Measurements from ENCODE around the gene FAM169A. TPM values are rescaled to one million over a fixed set of nuclear protein-coding genes. Genes with fewer than 3 reads are reported as not detected.

The FAM169A gene
- total and polyA plus RNA-seq, 4 donors, result 0.25 to 2.8 (median 1.3) TPM

DNA sequence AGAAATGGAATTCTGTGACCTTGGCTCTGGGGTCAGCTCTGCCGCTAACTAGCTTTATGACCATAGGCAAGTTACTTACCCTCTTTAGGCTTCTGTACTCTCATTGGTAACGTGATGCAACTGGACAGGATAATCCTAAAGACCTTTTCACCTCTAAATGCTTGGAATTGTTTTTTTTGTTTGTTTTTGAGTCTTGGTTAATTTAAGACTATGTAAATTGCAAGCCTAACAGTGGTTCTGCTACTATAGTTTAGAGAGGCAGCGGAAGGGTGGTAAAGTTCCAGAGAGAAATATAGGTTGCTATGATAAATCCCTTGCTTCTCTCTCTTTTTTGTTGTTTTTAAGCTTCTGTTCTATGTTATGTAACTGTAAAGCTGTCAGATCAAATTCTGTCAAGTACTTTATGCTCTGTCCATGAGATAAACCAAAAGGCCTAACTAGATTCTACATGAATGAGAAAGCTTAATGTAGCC lies 17.6 kb downstream of the FAM169A start:
- H3K9me3 ChIP-seq (ENCODE audit: control insufficient read depth in 4 of 4, insufficient read depth in 3 of 4, low read length in 3 of 4), result no peaks in the 10 kb centered on the region
- TF ChIP-seq, protein P1, sequence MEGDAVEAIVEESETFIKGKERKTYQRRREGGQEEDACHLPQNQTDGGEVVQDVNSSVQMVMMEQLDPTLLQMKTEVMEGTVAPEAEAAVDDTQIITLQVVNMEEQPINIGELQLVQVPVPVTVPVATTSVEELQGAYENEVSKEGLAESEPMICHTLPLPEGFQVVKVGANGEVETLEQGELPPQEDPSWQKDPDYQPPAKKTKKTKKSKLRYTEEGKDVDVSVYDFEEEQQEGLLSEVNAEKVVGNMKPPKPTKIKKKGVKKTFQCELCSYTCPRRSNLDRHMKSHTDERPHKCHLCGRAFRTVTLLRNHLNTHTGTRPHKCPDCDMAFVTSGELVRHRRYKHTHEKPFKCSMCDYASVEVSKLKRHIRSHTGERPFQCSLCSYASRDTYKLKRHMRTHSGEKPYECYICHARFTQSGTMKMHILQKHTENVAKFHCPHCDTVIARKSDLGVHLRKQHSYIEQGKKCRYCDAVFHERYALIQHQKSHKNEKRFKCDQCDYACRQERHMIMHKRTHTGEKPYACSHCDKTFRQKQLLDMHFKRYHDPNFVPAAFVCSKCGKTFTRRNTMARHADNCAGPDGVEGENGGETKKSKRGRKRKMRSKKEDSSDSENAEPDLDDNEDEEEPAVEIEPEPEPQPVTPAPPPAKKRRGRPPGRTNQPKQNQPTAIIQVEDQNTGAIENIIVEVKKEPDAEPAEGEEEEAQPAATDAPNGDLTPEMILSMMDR (IDR thresholded peaks at IDR 0.05; ENCODE audit: control extremely low read depth, extremely low read depth), result no peak
- ATAC-seq (ENCODE audit: insufficient read depth, low FRiP score) (no peak), DNase-seq (peak in 1 of 3 donors; percentile 25)
- H3K4me3 ChIP-seq, result no peak overlapping the region
- H3K4me1 ChIP-seq (ENCODE audit: control insufficient read depth in 5 of 5, insufficient read depth in 5 of 5, low read length in 5 of 5), result peaks cover 0 to 2% (median 0%) of the 10 kb centered on the region in 5 donors
- H3K27ac ChIP-seq (ENCODE audit: low read depth in 1 of 2, low read length in 1 of 2), result no peak overlapping the region
- 92 to 96% methylated on average over 3 of the region's 3 CpGs for WGBS, 2 donors
- no peaks in the 10 kb centered on the region for H3K27me3 ChIP-seq (ENCODE audit: control insufficient read depth in 3 of 3, insufficient read depth in 3 of 3, low read length in 2 of 3)
- H3K36me3 ChIP-seq (ENCODE audit: control insufficient read depth in 4 of 4, insufficient read depth in 4 of 4, low read length in 4 of 4), result no peaks in the 10 kb centered on the region
- H3K9ac ChIP-seq (ENCODE audit: insufficient read depth in 1 of 2, low read length in 2 of 2), result no peak overlapping the region

DNA sequence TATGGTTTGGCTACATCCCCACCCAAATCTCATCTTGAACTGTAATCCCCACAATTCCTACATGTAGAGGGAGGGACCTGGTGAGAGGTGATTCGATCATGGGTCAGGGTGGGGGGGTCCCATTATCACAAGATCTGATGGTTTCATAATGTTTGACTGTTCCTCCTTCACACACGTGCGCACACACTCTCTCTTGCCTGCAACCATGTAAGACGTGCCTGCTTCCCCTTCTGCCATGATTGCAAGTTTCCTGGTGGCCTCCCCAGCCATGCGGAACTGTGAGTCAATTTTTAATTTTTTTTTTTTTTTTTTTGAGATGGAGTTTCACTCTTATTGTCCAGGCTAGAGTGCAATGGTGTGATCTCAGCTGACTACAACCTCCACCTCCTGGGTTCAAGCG lies 27.0 kb downstream of the FAM169A start:
- ATAC-seq (ENCODE audit: insufficient read depth, low FRiP score) (no peak), DNase-seq (no peak)
- 58 to 80% methylated on average over 6 of the region's 6 CpGs for WGBS, 2 donors
- TF ChIP-seq, protein P1 (IDR thresholded peaks at IDR 0.05; ENCODE audit: control extremely low read depth, extremely low read depth), result no peak
- Histone ChIP-seq H3K36me3 (ENCODE audit: control insufficient read depth in 4 of 4, insufficient read depth in 4 of 4, low read length in 4 of 4) (no peaks in the 10 kb centered on the region), H3K4me1 (ENCODE audit: control insufficient read depth in 5 of 5, insufficient read depth in 5 of 5, low read length in 5 of 5) (no peaks in the 10 kb centered on the region), H3K9me3 (ENCODE audit: control insufficient read depth in 4 of 4, insufficient read depth in 3 of 4, low read length in 3 of 4) (no peaks in the 10 kb centered on the region), H3K27me3 (ENCODE audit: control insufficient read depth in 3 of 3, insufficient read depth in 3 of 3, low read length in 2 of 3) (no peaks in the 10 kb centered on the region), H3K27ac (ENCODE audit: low read depth in 1 of 2, low read length in 1 of 2) (no peak overlapping the region), H3K4me3 (no peak overlapping the region), H3K9ac (ENCODE audit: insufficient read depth in 1 of 2, low read length in 2 of 2) (no peak overlapping the region)

DNA sequence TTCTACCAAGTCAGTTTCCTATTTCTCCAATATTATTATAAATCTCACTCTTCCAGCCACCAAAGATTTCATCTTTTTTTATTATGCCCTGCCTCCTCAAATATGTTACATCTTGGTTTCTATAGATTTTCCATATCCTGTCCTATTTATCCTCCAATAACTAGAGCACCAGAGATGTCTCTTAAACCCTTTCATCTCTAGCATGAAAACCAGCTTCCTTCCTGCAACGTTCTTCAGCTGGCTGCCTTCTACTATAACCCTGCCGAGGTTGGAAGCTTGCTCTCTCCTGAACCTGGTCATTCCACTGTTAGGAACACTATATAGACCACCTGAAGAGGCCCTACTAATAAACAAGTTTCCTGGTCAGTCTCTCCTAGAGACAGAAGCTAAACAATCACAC lies 27.9 kb downstream of the FAM169A start:
- no peak overlapping the region for H3K4me3 ChIP-seq
- no peaks in the 10 kb centered on the region for H3K27me3 ChIP-seq (ENCODE audit: control insufficient read depth in 3 of 3, insufficient read depth in 3 of 3, low read length in 2 of 3)
- TF ChIP-seq, protein P1 (IDR thresholded peaks at IDR 0.05; ENCODE audit: control extremely low read depth, extremely low read depth), result no peak
- no peaks in the 10 kb centered on the region for H3K9me3 ChIP-seq (ENCODE audit: control insufficient read depth in 4 of 4, insufficient read depth in 3 of 4, low read length in 3 of 4)
- no peak for ATAC-seq (ENCODE audit: insufficient read depth, low FRiP score)
- no peaks in the 10 kb centered on the region for H3K36me3 ChIP-seq (ENCODE audit: control insufficient read depth in 4 of 4, insufficient read depth in 4 of 4, low read length in 4 of 4)
- no peak for DNase-seq
- H3K27ac ChIP-seq (ENCODE audit: low read depth in 1 of 2, low read length in 1 of 2), result no peak overlapping the region
- no peak overlapping the region for H3K9ac ChIP-seq (ENCODE audit: insufficient read depth in 1 of 2, low read length in 2 of 2)
- 63 to 78% methylated on average over 2 of the region's 2 CpGs for WGBS, 2 donors
- no peaks in the 10 kb centered on the region for H3K4me1 ChIP-seq (ENCODE audit: control insufficient read depth in 5 of 5, insufficient read depth in 5 of 5, low read length in 5 of 5)

GRCh38 chr5:74837115-74837514 lies 29.1 kb downstream of the FAM169A start:
- no peak for DNase-seq
- no peak overlapping the region for H3K4me3 ChIP-seq
- WGBS, 2 donors, result 97 to 99% methylated on average over 1 of the region's 1 CpG
- H3K27me3 ChIP-seq (ENCODE audit: control insufficient read depth in 3 of 3, insufficient read depth in 3 of 3, low read length in 2 of 3), result no peaks in the 10 kb centered on the region
- H3K27ac ChIP-seq (ENCODE audit: low read depth in 1 of 2, low read length in 1 of 2), result no peak overlapping the region
- no peaks in the 10 kb centered on the region for H3K4me1 ChIP-seq (ENCODE audit: control insufficient read depth in 5 of 5, insufficient read depth in 5 of 5, low read length in 5 of 5)
- ATAC-seq (ENCODE audit: insufficient read depth, low FRiP score), result no peak
- TF ChIP-seq, protein P1 (IDR thresholded peaks at IDR 0.05; ENCODE audit: control extremely low read depth, extremely low read depth), result no peak
- H3K9me3 ChIP-seq (ENCODE audit: control insufficient read depth in 4 of 4, insufficient read depth in 3 of 4, low read length in 3 of 4), result no peaks in the 10 kb centered on the region
- H3K36me3 ChIP-seq (ENCODE audit: control insufficient read depth in 4 of 4, insufficient read depth in 4 of 4, low read length in 4 of 4), result no peaks in the 10 kb centered on the region
- H3K9ac ChIP-seq (ENCODE audit: insufficient read depth in 1 of 2, low read length in 2 of 2), result no peak overlapping the region
